Dedifferentiated amniotic fluid mesenchymal stem cell (primary cell): Measurements from ENCODE around the gene FERD3L.

Source experiments
- DNase-seq: peaks from one replicate; pipeline ENCODE4 v3.0.0-alpha.2; 2016; ENCODE audit errors: extremely low spot score

FERD3L gene

DNA sequence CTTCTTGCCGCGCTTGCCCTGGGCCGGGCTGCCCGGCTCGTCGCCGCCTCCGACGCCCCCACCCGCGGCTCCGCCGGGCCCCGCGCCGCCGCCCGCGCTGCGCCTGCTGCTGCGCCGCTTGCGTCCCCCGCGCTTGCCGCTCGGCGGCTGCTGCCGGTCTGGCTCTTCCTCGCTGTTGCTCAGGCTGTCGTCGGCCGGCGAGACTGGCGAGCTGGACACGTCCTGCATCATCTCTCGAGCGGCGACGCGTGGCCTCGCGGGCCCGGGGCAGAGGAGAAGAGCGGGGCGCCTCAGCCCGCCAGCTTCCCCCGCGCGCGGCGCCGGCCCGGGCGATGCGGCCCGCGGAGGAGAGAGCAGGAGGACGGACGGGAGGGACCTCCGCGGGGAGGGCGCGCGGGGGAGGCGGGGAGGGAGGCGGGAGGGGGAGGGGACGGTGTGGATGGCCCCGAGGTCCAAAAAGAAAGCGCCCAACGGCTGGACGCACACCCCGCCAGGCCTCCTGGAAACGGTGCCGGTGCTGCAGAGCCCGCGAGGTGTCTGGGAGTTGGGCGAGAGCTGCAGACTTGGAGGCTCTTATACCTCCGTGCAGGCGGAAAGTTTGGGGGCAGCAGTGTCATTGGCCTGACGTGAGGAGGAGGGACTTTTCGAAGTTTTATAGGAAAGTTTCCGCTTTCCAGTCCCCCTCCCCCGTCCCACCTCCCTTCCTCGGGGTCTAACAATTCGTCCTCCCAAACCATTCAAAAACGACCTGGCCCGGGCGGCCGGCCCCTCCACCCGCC is 27.9 kb downstream of the FERD3L start, which contains the start of gene TWIST1:
Gene TWIST1 (minus strand): TSS at position 546 of the 779 bp plus-strand sequence. CDS start 315 bp downstream, at position 231.
- peak; percentile 96 for DNase-seq

DNA sequence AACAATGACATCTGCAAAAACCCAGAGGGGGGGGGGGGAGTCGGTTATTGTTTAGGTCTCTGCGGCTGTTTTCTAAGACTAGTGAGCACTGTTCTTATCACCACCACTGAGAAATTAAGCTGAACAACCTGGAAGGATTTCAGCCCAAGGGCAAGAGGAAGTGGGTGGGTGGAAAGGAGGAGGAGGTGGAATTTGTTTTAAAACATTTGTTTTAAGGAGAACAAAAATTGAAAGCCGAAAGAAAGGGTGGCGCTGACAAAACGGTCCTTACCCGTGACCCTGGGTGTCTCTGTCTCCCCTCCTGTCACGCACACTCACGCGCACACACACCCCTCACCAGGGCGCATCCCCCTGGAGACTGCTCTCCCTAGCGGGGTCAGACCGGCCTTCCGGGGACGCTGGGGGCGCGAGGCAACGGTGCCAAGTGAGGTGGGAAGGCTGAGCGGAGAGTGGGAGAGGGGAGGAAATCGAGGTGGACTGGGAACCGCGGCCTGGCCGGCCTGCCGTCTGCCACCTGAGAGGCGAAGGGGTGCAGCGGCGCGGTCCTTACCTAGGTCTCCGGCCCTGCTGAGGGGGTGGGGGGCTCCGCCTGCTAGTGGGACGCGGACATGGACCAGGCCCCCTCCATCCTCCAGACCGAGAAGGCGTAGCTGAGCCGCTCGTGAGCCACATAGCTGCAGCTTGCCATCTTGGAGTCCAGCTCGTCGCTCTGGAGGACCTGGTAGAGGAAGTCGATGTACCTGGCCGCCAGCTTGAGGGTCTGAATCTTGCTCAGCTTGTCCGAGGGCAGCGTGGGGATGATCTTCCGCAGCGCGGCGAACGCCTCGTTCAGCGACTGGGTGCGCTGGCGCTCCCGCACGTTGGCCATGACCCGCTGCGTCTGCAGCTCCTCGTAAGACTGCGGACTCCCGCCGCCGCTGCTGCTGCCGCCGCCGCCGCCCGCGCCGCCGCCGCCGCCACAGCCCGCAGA is 28.8 kb downstream of the FERD3L start:
- DNase-seq = no peak

DNA sequence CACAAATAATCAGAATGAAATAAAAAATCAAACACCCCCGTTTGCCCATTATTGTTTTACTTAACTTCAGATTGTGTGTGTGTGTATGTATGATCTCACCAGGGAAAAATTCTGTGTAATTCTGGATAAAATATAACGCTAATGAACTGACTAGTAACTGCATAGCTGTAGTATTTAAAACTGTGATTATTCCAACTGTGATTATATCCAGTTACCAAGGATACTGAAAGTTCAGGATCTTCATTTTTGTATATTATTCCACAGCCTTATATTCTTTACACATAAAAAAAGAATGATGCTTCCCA is 30.7 kb downstream of the FERD3L start:
- no peak for DNase-seq

DNA sequence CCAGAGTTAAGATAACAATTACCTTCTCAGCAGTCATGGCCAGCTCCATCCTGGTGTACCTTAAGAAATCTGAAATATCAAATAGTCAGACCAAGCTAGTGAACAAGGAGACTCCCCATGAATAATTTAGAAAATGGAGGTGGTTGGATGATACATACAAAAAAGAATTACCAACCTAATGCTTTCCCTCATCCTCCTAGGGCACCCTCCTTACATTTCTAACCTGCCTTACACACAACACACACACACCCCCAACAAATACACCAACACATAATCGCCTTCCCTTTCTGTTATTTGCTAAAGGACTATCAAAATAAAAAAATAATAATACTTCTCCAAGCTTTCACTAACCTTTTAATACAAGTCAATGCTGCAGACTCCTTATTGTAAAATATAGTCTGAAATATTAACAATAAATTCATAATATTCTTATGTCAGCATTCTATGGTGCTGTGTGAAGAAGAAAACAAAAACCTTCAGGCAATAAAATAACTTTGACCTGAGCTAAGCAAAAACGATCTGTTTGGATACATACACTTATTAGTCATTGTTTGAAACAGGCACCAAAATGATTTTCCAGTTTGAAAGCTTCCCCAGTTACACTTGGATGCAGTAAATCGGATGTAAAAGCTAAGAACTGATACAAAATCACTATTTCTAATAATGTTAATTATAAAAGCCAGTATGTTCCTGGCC is 31.2 kb downstream of the FERD3L start:
- no peak for DNase-seq

DNA sequence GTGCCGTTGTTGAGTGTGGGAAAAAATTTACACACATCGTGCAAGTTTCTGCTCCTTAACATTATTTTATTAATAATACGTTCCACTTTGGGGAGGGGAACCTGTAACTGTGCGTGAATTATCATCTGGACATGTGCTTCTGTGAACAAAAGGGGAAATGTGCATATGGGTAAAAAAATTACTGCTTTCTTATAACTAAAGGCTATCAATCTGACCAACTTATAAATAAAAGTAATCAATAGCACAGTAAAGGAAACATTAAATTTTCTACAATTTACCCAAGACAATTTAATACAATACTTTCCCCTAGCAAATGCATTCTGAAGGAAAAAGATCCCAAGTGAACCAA is 32.2 kb downstream of the FERD3L start:
- no peak for DNase-seq

DNA sequence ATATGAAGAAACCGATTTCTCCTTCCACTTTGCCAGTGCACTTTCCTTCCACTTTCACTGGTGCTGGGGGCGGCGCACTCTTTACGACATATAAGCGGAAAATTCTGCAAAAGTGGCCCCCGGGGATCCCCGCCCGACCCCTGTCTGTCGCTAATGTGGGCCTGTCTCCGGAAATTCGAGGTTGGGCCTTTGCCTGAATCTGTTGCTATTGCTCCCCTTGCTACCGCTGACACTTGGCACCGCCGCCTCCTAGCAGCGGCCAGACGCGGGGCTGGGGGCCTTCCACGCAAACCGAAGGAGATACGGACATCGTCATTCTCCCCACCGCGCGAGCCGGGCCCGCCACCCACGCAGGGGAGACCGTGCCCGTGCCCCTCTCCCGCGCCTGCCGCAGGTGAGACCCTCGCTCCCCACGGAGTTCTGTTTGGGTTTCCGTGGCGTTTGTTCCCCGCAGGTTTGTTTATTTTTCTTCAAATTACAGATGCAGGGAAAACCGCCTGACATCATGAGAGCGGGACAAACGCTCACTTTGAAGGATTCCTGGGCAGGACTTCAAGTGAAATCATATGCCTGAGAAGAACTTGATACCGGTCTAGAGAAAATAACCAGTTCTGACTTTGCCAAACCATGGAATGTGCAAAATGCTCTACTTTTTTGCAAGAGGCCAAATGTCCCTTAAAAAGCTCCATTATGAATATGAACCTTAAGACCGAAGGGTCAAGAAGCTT is 32.8 kb downstream of the FERD3L start:
- peak; percentile 84 for DNase-seq

DNA sequence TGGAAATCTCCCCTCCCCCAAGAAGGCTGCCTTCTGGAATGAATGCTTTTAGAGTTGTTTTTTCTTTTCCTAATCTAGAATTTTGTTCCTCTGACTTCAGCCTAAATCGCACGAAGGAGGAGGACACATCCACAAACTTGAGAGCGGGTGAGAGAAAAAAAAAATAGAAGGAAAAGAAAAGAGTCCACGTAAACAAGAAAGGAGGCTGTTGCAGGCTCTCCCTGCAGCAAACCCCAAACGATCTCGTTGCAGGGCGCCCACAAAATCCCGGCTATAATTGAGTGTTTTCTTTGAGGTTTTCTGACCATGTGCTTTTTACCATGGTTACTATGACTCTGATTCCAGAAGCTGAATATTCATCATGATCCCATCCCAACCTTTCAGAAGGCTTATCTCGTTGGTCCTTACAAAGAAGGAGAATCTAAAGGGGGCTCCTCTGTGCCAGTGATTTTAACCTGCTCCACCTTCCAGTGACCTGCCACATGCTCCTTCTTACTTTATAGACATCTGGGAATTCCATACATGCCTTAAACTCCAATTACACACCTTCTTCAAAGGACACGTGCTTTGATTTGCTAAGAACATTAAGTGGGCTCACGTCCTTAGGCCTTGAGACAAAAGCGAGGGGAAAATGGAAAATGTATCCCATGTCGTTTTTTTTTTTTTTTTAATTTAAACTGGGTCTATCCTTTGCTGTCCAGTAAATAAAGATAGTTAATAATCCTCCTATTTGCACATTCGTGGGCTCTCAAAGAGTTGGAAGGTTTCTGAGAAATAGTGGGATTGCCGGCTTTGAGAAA is 33.5 kb downstream of the FERD3L start:
- DNase-seq = peak; percentile 55

DNA sequence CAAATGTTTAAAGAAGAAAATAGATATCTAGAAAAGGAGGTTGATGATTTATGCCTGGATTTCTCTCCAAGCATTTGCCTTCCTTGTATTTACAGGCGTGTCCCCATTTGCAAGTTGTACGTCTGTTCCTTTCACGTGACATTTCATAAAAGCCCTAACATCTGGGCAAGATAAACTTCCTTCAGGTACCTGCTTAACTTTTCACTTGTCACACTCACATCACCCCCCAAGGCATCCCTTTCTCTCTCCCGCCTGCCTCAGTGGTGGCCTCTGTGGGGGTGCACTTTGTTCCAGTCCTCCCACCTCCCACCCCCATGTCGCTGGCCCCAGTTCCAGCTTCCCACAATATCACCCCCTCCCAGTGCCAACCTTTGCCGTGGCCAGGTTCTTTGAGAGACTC is 34.4 kb downstream of the FERD3L start:
- DNase-seq = no peak

DNA sequence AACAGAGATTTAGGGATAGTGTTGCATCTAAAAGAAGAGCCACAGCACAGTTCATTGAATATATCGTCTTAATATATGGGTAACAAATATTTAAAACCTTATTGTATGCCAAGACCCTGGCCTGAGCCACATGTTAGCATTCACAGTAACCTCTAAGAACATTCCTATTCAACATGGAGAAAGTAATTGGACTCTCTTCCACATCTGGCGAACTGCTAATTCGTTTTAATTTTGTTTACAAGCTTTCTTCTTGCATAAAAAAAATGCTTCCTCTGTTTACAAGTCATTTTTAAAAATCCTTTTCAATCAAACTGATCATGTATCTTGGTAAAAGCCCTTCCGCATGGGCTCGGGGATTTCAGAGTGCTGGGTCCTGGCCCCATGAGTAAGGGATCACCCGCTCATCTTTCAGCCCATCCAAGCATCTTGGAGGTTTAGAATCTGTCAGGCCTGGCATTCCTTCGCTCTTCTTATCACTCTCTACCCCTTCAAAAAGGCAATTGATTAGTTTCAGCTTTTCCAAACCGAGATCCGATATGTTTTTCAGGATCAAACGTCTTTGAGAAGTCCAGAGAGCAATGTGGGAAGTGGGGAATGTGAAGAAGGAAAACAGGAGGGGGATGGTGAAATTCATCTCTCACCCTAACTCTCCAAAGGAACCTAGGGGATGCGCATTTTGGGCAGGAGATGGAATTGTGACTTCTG is 35.0 kb downstream of the FERD3L start:
- DNase-seq = no peak

DNA sequence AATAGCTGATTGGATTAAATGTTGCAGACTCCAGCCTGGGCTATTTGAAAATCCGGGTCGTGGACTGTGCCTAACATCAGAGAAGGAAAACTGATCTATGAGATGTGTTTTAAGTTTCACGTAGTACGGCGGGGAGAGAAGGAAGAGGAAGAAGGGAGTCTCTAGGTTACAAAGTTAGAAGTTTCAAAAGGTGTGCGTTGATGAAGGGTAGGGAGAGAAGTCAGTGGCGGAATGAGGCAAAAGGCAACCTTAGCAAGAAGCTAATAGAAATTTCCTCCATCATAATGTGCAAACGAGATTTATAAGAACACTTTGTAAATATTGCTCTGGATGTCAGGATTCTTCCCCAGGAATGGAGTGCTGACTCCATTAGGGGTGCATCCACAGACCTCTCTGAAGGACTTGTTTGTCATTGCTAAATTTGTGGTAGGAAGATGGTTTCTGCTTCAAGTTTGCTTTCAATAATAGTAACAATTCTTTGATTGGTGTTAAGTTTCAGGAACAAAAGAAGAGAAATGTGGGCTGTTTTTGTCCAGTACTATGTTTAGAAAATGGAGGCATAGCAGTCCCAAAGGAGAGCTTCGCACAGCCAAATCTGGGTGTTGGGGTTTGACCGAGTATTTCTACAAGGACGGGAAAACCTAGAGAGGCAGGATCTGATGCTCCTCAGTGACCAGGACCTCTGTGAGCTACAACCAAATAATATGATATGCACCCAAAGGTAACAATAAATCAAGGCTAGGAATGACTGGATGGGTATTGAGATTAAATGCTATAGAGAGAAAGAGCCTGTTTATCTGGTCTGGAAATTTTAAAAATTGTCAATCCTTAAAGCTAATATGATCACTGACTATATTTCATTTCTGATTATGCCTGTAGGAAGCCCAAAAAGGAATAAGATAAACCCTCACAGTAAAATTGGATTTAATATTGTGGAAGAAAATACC is 35.9 kb downstream of the FERD3L start:
- no peak for DNase-seq

DNA sequence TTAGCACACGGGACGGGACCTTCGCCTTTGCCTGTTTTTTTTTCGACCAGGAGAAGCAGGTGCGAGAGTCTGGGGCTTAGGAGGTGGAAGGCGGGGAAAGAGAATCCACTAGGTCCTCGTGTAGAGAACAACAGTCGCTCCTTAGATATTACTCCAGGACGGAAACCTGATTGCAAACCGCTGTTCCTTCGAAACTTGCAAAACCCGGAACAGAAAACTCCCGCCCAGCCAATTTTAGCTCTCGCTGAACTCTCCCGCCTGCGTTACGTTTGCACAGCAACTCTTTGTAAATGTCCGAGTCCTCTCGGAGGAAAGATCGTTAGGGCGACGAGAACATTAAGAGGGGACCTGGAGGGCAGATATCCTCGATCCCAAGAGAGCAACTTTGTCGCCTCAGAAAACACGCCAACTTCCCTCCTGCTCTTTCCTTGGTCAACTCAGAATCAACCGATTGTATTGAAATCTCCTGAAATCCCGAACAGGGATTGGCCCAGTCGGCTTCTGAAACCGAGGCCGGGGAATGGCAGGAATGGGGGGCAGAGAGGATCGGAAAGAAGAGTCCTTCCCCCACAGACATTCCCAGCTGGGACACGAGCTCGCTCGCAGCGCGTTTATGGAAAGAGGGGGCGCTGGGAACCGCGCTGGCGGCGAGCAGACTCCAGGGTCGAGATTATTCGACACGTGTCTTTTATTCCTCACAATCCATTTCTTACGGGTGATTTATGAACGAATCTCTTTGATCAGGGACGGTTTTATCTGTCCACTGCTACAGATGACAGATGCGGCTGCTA is 37.7 kb downstream of the FERD3L start:
- DNase-seq = peak; percentile 57

DNA sequence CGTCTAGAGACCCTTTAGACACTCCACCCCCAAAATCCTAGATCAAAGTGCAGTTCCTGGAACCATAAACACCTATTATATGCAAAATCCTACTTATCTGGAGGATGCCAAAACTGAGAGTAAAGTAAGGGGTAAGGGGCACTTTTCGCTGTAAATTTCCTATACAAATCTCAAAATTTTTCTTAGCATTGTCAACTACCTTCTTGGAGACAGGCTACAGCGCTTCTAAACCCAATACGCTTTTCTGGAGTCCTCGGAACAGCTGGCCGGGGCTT is 38.2 kb downstream of the FERD3L start:
- no peak for DNase-seq

DNA sequence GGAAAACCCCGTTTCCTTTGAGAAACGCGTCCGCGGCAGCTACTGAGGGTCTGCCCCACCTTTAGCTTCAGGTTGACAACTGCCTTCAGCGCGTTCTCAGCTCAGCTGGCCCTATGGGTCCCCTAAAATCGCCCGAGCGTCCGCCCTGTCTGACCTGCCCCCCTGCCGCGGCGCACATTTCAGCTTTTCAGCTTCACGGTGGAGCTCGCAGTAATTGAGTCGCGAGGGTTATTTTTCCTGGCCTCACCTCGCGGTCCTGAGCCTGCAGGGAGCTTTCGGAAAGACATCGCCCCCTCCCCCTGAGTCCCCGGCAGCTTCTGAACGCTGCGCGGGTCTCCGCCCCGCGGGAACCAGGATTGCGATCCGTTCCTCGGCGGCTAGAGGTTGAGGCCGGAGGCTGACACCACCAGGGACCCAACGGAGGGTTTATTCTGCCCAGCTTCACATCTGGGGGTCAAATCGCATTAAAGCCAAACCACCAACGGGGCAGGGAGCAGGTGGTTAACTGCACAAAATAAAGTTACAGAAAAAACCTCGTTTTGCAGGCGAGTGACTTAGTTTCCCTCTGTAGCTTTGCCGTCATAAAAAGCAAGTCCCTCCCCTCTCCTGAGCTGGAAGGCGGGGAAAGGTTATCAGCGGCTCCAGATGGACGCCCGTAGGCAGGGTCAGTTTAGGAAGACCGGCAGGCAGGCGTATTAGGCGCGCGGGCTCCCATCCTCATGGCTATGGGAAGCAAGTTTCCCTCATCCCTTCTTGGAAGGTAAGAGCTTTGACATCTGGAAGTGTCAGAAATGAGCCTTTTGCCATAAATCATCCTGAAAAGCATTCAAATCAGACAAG is 38.8 kb downstream of the FERD3L start:
- no peak for DNase-seq

DNA sequence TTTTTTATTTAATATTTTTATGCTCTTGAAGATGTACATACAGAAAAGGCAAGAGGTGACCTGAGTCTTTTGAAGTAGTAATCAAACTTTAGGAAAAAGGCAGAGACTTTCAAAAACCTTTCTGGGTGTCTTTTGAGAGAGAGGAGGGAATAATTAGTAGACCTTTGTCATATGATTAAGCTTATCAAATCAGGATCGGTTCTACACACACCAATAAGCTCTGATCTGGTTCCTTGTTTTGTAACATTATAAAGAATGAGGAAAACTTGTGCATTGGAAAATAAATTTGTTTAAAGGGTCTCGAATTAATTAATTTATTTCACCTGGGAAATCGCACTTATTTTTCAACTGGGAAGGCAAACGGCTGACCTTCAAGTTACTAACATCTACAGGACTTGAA is 39.7 kb downstream of the FERD3L start:
- DNase-seq = no peak

DNA sequence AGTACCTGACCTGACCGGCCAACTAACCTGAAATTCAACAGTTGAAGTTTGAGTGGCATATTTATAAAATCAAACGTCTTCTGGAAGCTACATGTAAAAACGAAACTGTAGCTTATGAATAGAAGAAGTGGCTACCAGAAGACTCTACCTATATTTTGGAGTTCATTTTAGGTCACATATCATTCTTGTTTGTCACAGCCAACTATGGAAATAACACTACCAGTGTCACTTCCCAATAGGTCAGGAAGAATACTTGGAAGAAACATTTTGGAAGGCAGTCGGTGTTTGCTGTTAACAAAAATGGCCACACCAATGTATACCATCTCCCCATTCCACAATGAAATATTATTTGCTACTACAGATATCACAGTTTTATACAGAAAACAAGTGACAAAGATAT is 40.4 kb downstream of the FERD3L start:
- no peak for DNase-seq

DNA sequence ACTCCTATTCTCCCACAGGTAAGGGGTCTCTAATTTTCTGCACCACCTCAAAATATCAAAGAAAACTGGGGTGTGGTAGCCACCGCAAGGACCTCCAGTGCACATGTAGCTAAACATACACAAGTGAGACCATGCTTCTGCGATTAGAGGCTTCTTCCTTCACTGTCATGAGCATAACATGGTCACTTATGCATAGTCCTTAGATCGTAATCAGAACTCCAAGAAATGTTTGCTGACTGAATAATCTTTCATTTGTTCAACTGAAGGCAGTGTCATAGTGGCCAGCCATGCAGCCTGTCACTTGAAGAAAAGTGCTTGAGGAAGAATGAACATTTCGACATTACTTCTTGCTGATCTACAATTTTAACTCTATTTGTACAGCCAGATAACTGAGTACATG is 42.3 kb downstream of the FERD3L start:
- no peak for DNase-seq

DNA sequence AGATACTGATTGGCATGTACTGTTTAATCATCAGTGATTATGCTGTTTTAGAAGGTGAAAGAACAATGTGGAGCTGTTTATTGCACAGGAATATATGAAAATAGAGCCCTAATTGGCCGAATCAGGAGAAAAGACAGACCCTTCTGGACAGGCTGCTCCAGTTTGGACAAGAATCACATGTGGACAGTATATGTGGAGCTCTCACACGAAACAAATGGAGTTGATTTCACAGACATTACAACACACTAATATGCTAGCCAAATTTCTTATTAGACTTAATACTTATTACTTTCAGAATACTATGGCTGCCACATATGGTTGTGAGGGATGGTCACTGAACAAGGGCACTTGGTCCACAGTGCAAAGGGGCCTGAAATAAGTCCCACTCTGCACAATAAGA is 43.3 kb downstream of the FERD3L start:
- no peak for DNase-seq

DNA sequence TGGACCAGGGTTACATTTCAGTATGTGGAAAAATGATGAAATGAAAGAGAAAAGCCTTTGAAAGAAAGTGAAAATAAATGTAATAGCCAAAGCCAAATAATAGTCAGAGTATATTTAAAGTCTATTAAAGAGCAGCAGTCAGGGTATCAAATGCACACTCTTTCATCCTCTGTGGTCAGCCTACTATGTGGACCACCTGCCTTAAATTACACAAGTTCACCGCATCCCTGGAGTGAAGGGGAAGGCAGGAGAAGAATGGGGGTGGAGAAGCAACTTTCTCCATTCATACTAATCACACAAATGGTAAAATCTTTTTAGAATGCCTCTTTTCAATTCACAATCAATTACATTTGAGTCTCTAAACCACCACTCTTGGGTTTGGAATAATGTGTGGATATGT is 43.7 kb downstream of the FERD3L start:
- no peak for DNase-seq
